Nephron progenitor cell (in vitro differentiated cells): ENCODE results near the gene LIG3.

Experiments
- DNase-seq: peaks from one replicate; pipeline ENCODE4 v3.0.0; 2021
- H3K27ac Mint-ChIP-seq: 2 replicates; pipeline ENCODE4 v1.8.0; 2021; ENCODE audit warnings: mild to moderate bottlenecking, moderate library complexity, mixed read lengths
- H3K27me3 Mint-ChIP-seq: 2 replicates; pipeline ENCODE4 v1.8.0; 2021; ENCODE audit warnings: mild to moderate bottlenecking, low read depth, mixed read lengths; ENCODE audit not compliant: poor library complexity
- H3K36me3 Mint-ChIP-seq: 2 replicates; pipeline ENCODE4 v1.8.0; 2021; ENCODE audit warnings: low read depth, mixed read lengths
- H3K4me1 Mint-ChIP-seq: 2 replicates; pipeline ENCODE4 v1.8.0; 2021; ENCODE audit warnings: mixed read lengths
- H3K4me3 Mint-ChIP-seq: 2 replicates; pipeline ENCODE4 v1.8.0; 2021; ENCODE audit warnings: mild to moderate bottlenecking, moderate library complexity, mixed read lengths
- H3K9me3 Mint-ChIP-seq: 2 replicates; pipeline ENCODE4 v1.8.0; 2021; ENCODE audit warnings: mild to moderate bottlenecking, moderate library complexity, mixed read lengths
- TF ChIP-seq, protein P1 (sequence below): fragments of 200-600 bp; sonication (generic); IDR thresholded peaks from 2 replicates; pipeline ENCODE4 v1.5.0; 2021; ENCODE audit warnings: antibody characterized with exemption

The LIG3 gene

DNA sequence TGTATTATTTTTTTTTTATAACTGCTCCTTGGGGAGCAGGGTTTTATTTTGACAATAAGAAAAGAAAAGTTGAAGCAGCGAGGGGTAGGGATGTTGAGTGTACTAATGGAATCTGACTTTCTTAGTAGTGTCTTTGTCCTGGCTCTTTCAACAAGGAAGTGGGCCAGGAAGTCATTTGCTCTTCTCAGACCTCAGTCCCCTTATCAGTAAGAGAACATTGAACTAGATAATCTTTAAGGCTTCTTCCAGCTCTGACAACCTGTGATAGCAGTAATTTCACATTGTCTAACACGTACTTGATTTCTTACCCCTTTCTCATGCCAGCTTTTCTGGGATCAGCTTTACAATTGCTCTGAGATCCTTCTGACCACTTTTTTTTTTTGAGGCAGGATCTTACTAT lies 8.3 kb downstream of the LIG3 start:
- H3K4me3 Mint-ChIP-seq: no peak overlapping the region
- no peaks in the 10 kb centered on the region for H3K27me3 Mint-ChIP-seq
- H3K36me3 Mint-ChIP-seq: peaks cover 92% of the 10 kb centered on the region
- DNase-seq: no peak
- H3K27ac Mint-ChIP-seq: no peak overlapping the region
- no peaks in the 10 kb centered on the region for H3K9me3 Mint-ChIP-seq
- H3K4me1 Mint-ChIP-seq: peaks cover 19% of the 10 kb centered on the region
- TF ChIP-seq, protein P1, sequence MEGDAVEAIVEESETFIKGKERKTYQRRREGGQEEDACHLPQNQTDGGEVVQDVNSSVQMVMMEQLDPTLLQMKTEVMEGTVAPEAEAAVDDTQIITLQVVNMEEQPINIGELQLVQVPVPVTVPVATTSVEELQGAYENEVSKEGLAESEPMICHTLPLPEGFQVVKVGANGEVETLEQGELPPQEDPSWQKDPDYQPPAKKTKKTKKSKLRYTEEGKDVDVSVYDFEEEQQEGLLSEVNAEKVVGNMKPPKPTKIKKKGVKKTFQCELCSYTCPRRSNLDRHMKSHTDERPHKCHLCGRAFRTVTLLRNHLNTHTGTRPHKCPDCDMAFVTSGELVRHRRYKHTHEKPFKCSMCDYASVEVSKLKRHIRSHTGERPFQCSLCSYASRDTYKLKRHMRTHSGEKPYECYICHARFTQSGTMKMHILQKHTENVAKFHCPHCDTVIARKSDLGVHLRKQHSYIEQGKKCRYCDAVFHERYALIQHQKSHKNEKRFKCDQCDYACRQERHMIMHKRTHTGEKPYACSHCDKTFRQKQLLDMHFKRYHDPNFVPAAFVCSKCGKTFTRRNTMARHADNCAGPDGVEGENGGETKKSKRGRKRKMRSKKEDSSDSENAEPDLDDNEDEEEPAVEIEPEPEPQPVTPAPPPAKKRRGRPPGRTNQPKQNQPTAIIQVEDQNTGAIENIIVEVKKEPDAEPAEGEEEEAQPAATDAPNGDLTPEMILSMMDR: no peak

DNA sequence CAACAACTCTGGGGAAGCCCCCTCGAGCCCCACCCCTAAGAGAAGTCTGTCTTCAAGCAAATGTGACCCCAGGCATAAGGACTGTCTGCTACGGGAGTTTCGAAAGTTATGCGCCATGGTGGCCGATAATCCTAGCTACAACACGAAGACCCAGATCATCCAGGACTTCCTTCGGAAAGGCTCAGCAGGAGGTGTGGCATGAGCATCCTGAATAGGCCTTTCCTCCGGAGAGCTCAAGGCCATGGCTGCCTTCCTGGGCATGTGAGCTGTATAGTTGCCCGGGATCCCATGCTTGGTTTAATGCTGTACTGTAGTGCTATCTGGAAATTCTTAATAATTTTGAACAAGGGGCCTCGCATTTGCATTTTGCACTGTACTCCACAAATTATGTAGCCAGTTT lies 9.2 kb downstream of the LIG3 start:
- DNase-seq: no peak
- peaks cover 11% of the 10 kb centered on the region for H3K4me1 Mint-ChIP-seq
- no peaks in the 10 kb centered on the region for H3K9me3 Mint-ChIP-seq
- H3K4me3 Mint-ChIP-seq: no peak overlapping the region
- TF ChIP-seq, protein P1: no peak
- no peak overlapping the region for H3K27ac Mint-ChIP-seq
- H3K36me3 Mint-ChIP-seq: peaks cover 90% of the 10 kb centered on the region
- H3K27me3 Mint-ChIP-seq: no peaks in the 10 kb centered on the region

DNA sequence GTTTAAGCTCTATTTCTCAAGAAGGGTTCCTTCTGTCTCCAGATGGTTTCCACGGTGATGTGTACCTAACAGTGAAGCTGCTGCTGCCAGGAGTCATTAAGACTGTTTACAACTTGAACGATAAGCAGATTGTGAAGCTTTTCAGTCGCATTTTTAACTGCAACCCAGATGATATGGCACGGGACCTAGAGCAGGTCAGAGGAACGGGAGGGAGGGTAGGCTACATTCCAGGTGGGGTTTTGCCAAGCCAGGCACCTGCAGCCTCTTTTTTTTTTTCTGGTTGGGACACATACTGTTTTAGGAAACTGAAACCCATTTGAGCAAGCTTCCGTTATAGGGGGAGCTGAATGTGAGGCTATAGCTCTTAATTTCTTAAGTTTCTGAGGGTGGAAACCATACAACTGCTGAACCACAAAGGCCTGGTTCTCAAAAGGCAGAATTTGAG lies 10.6 kb downstream of the LIG3 start:
- Mint-ChIP-seq H3K4me3 (no peak overlapping the region), H3K27me3 (no peaks in the 10 kb centered on the region), H3K36me3 (peaks cover 90% of the 10 kb centered on the region), H3K4me1 (no peaks in the 10 kb centered on the region), H3K9me3 (no peaks in the 10 kb centered on the region), H3K27ac (no peak overlapping the region)
- no peak for DNase-seq
- TF ChIP-seq, protein P1: no peak

DNA sequence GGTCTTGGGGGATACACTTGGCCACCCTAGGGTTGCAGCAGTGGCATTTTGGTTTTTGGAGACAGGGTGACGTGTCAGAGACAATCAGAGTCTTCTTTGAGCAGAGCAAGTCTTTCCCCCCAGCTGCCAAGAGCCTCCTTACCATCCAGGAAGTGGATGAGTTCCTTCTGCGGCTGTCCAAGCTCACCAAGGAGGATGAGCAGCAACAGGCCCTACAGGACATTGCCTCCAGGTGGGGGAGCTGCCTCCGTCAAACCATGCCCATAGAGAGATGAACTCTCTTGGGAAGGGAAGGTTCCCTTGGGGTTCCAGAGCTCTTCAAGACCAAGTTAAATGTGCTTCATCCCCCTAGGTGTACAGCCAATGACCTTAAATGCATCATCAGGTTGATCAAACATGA lies 11.3 kb downstream of the LIG3 start:
- TF ChIP-seq, protein P1: no peak
- H3K27me3 Mint-ChIP-seq: no peaks in the 10 kb centered on the region
- no peaks in the 10 kb centered on the region for H3K9me3 Mint-ChIP-seq
- no peaks in the 10 kb centered on the region for H3K4me1 Mint-ChIP-seq
- H3K4me3 Mint-ChIP-seq: no peak overlapping the region
- H3K36me3 Mint-ChIP-seq: peaks cover 90% of the 10 kb centered on the region
- DNase-seq: no peak
- H3K27ac Mint-ChIP-seq: no peak overlapping the region

DNA sequence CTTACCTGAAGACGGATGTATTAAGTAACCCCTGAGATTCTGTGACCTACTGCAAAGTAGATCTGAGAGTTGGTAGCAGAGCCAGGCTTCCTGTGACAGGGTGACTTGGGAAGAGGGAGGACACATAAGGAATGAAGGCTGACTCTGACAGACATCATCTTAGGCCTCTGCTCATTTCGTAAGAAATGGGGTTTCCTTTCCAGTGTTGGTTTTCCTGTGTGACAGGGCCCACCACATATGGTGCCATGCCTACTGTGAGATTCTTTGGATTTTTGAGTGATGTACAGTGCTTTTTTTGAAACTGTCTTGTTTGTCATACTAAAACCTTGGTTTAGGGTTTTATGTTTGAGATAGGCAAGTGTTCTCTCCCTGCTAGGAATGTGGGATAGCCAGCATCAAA lies 12.7 kb downstream of the LIG3 start:
- Mint-ChIP-seq H3K27ac (no peak overlapping the region), H3K4me3 (no peak overlapping the region), H3K27me3 (no peaks in the 10 kb centered on the region), H3K9me3 (no peaks in the 10 kb centered on the region), H3K36me3 (peaks cover 89% of the 10 kb centered on the region), H3K4me1 (no peaks in the 10 kb centered on the region)
- TF ChIP-seq, protein P1: no peak
- no peak for DNase-seq

DNA sequence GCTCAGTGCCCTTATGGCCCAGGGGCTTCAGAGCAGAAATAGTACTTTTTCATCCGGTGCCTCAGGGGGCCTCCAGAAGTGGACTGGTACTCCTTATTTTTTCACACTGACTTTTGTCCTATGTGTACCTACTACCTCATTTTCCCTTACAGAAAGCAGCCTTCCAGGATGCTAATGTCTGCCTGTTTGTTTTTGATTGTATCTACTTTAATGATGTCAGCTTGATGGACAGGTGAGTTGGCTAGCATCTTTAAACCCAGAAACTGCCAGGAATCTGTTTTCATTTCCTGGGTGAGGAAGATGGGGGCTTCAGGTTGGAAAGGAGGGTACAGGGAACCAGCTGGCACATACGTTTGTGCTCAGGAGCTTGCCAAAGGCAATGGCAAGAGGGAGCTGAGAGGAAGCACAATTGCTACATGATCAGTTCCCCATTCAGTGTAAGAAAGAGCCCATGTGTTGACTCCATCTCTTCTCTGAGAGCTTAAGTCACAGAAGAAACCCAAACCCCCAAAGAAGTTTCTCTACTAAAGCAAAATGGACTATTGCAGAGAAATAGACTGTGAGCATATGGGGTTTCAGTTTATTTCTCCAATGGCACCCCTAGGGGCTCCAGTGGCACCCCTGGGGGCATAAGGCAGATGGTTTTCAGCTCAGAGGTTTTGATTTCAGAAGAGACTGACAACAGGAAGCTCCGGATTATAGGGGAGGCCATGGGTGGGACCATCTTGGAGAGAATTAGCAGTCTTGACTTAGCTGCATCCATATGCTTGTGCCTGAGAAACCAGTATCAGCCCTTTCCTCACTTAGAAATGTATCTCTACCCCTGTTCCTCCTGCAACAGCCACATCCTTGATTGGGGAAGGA lies 16.3 kb downstream of the LIG3 start:
- no peaks in the 10 kb centered on the region for H3K9me3 Mint-ChIP-seq
- no peak overlapping the region for H3K27ac Mint-ChIP-seq
- H3K4me1 Mint-ChIP-seq: no peaks in the 10 kb centered on the region
- TF ChIP-seq, protein P1: no peak
- peaks cover 74% of the 10 kb centered on the region for H3K36me3 Mint-ChIP-seq
- no peaks in the 10 kb centered on the region for H3K27me3 Mint-ChIP-seq
- no peak for DNase-seq
- H3K4me3 Mint-ChIP-seq: no peak overlapping the region
